GM19238 (cell line): Measurements from ENCODE around the gene C3.

Experiments used
- DNase-seq: peaks from one replicate; pipeline ENCODE4 v3.0.0; 2011; ENCODE audit warnings: low spot score; ENCODE audit not compliant: insufficient read length

C3 gene

GRCh38 chr19:6731822-6732221, 11.4 kb upstream of the C3 start:
- no peak for DNase-seq

- DNase-seq, result no peak
Measured at GRCh38 chr19:6730941-6731670, 10.7 kb upstream of the C3 start.

GRCh38 chr19:6730153-6730804, 9.8 kb upstream of the C3 start:
- DNase-seq, result no peak

- no peak for DNase-seq
Measured at GRCh38 chr19:6729573-6730152, 9.2 kb upstream of the C3 start.

GRCh38 chr19:6728346-6728745, 7.9 kb upstream of the C3 start:
- no peak for DNase-seq

GRCh38 chr19:6725513-6726231, 5.2 kb upstream of the C3 start:
- no peak for DNase-seq

- no peak for DNase-seq
Measured at GRCh38 chr19:6724631-6725492, 4.4 kb upstream of the C3 start.

GRCh38 chr19:6723738-6724137, 3.3 kb upstream of the C3 start:
- DNase-seq, result no peak

- DNase-seq, result no peak
Measured at GRCh38 chr19:6723108-6723618, 2.7 kb upstream of the C3 start.

- DNase-seq, result no peak
Measured at GRCh38 chr19:6721773-6722172, 1.3 kb upstream of the C3 start.

- no peak for DNase-seq
Measured at GRCh38 chr19:6721138-6721474, 656 bp upstream of the C3 start.

- no peak for DNase-seq
Measured at GRCh38 chr19:6719992-6720368, 470 bp downstream of the C3 start.

- no peak for DNase-seq
Measured at GRCh38 chr19:6719540-6719861, 949 bp downstream of the C3 start.

- DNase-seq, result no peak
Measured at GRCh38 chr19:6718741-6719539, 1.5 kb downstream of the C3 start.

GRCh38 chr19:6718111-6718740, 2.2 kb downstream of the C3 start:
- no peak for DNase-seq

- no peak for DNase-seq
Measured at GRCh38 chr19:6717441-6717971, 2.9 kb downstream of the C3 start.

- no peak for DNase-seq
Measured at GRCh38 chr19:6717036-6717435, 3.4 kb downstream of the C3 start.

GRCh38 chr19:6716610-6716970, 3.9 kb downstream of the C3 start:
- no peak for DNase-seq

GRCh38 chr19:6714749-6715555, 5.5 kb downstream of the C3 start:
- DNase-seq, result no peak
